22Rv1 (cell line): Measurements from ENCODE around the gene TJAP1.

ENCODE experiments used
- CTCF ChIP-seq: fragments of 450-650 bp; IDR thresholded peaks from 2 replicates; pipeline ENCODE4 v1.5.1; 2017; ENCODE audit warnings: mild to moderate bottlenecking
- ZFX ChIP-seq: fragments of 450-650 bp; IDR thresholded peaks from 2 replicates; pipeline ENCODE4 v1.6.1; 2017; ENCODE audit warnings: antibody characterized with exemption, borderline replicate concordance

GRCh38 chr6:43465948-43466347 is 11.4 kb upstream of the TJAP1 start:
- TF ChIP-seq CTCF: no peak
- no peak for TF ChIP-seq ZFX
